Measurements from ENCODE around the gene POU6F1.
A peak's percentile ranks its signal among the peaks of the same experiment; 100 is the strongest.

POU6F1 gene

GRCh38 chr12:51197736-51198567 lies 19.9 kb downstream of the POU6F1 start:
- DNase-seq: no peak

- no peak for DNase-seq
Measured at GRCh38 chr12:51196547-51196946, 21.3 kb downstream of the POU6F1 start.

- DNase-seq: no peak
Measured at GRCh38 chr12:51195841-51196240, 22.0 kb downstream of the POU6F1 start.

GRCh38 chr12:51192284-51192671 lies 25.6 kb downstream of the POU6F1 start:
- no peak for DNase-seq

GRCh38 chr12:51191516-51192283 lies 26.2 kb downstream of the POU6F1 start:
- DNase-seq: no peak

- DNase-seq: no peak
Measured at GRCh38 chr12:51190820-51191219, 27.0 kb downstream of the POU6F1 start.

- no peak for DNase-seq
Measured at GRCh38 chr12:51189790-51190355, 28.0 kb downstream of the POU6F1 start.

- no peak for DNase-seq
Measured at GRCh38 chr12:51188359-51189051, 29.4 kb downstream of the POU6F1 start.

- no peak for DNase-seq
Measured at GRCh38 chr12:51187370-51187987, 30.4 kb downstream of the POU6F1 start.

GRCh38 chr12:51186465-51187085 lies 31.3 kb downstream of the POU6F1 start:
- DNase-seq: no peak

GRCh38 chr12:51185171-51185717 lies 32.6 kb downstream of the POU6F1 start:
- no peak for DNase-seq

- DNase-seq: peak; percentile 36
Measured at GRCh38 chr12:51183816-51184215, 34.0 kb downstream of the POU6F1 start.

- no peak for DNase-seq
Measured at GRCh38 chr12:51183349-51183748, 34.5 kb downstream of the POU6F1 start.

GRCh38 chr12:51181558-51181957 lies 36.3 kb downstream of the POU6F1 start:
- DNase-seq: no peak

- DNase-seq: no peak
Measured at GRCh38 chr12:51177897-51178296, 40.0 kb downstream of the POU6F1 start.

- no peak for DNase-seq
Measured at GRCh38 chr12:51174501-51174900, 43.4 kb downstream of the POU6F1 start.

GRCh38 chr12:51172515-51173431 lies 45.1 kb downstream of the POU6F1 start, which contains the start of gene TFCP2:
TSS of gene TFCP2 (minus strand) at chr12:51173135. CDS start at chr12:51172422, 713 bp downstream.
- DNase-seq: peak; percentile 97

- peak; percentile 23 for DNase-seq
Measured at GRCh38 chr12:51171884-51172514, 45.9 kb downstream of the POU6F1 start.

GRCh38 chr12:51163795-51164194 lies 54.1 kb downstream of the POU6F1 start:
- no peak for DNase-seq

GRCh38 chr12:51162217-51162616 lies 55.6 kb downstream of the POU6F1 start:
- DNase-seq: no peak

Data from fibroblast of skin of back (primary cell).